Fibroblast of mammary gland (primary cell): ENCODE measurements around the gene TCF25.

Experiments
- DNase-seq: peaks from one replicate; pipeline ENCODE4 v3.0.0-alpha.2; 2010; ENCODE audit warnings: low read depth
- H3K4me3 ChIP-seq: 2 replicates; pipeline ENCODE4 v1.5.1; 2011; ENCODE audit warnings: low read depth, mild to moderate bottlenecking, low read length, moderate library complexity; ENCODE audit not compliant: control insufficient read depth
- CTCF ChIP-seq: conservative IDR thresholded peaks from 2 replicates; pipeline ENCODE4 v1.5.1; 2011; ENCODE audit warnings: low read depth, low read length, inconsistent platforms; ENCODE audit not compliant: control insufficient read depth, insufficient read depth

The TCF25 gene

GRCh38 chr16:89907055-89907814, 33.8 kb downstream of the TCF25 start:
- no peak overlapping the region for H3K4me3 ChIP-seq
- DNase-seq: no peak
- no peak for TF ChIP-seq CTCF

- H3K4me3 ChIP-seq: no peak overlapping the region
- no peak for TF ChIP-seq CTCF
- no peak for DNase-seq
Measured at GRCh38 chr16:89908236-89908635, 34.8 kb downstream of the TCF25 start.

GRCh38 chr16:89909777-89910716, 36.7 kb downstream of the TCF25 start:
- peak; percentile 76 for TF ChIP-seq CTCF
- no peak overlapping the region for H3K4me3 ChIP-seq
- DNase-seq: peak; percentile 82

GRCh38 chr16:89910717-89911354, 37.4 kb downstream of the TCF25 start:
- no peak overlapping the region for H3K4me3 ChIP-seq
- DNase-seq: no peak
- TF ChIP-seq CTCF: no peak

GRCh38 chr16:89911375-89911774, 38.0 kb downstream of the TCF25 start:
- no peak overlapping the region for H3K4me3 ChIP-seq
- TF ChIP-seq CTCF: no peak
- DNase-seq: no peak

GRCh38 chr16:89912143-89912542, 38.8 kb downstream of the TCF25 start:
- no peak overlapping the region for H3K4me3 ChIP-seq
- no peak for TF ChIP-seq CTCF
- no peak for DNase-seq
